ENCODE data around the gene CLIC1. TPM values are rescaled to one million over a fixed set of nuclear protein-coding genes. Genes with fewer than 3 reads are reported as not detected.

The CLIC1 gene
- polyA plus RNA-seq, 1 experiment = 466 TPM

GRCh38 chr6:31761343-31761742 lies 25.0 kb upstream of the CLIC1 start:
- DNase-seq (ENCODE audit: low read depth, low spot score) = no peak
- CTCF ChIA-PET = no interaction called here
- Histone ChIP-seq H3K4me3 (ENCODE audit: low read depth, low read length) (no peak overlapping the region), H3K9me3 (ENCODE audit: control insufficient read depth, insufficient read depth, low read length) (no peaks in the 10 kb centered on the region; the same call in 1 of the 2 replicates), H3K27ac (ENCODE audit: low read depth, low read length) (no peak overlapping the region), H3K27me3 (ENCODE audit: control insufficient read depth, insufficient read depth, low read length) (no peaks in the 10 kb centered on the region)
- TF ChIP-seq CTCF (IDR thresholded peaks at IDR 0.05; ENCODE audit: low read depth, low read length) = no peak
- POLR2A ChIA-PET = no interaction called here

- no peaks in the 10 kb centered on the region for H3K27me3 ChIP-seq (ENCODE audit: control insufficient read depth, insufficient read depth, low read length)
- no peak overlapping the region for H3K27ac ChIP-seq (ENCODE audit: low read depth, low read length)
- no peak for TF ChIP-seq CTCF (IDR thresholded peaks at IDR 0.05; ENCODE audit: low read depth, low read length)
- H3K9me3 ChIP-seq (ENCODE audit: control insufficient read depth, insufficient read depth, low read length) = no peaks in the 10 kb centered on the region
- ChIA-PET CTCF (no interaction called here), POLR2A (no interaction called here)
- no peak for DNase-seq (ENCODE audit: low read depth, low spot score)
- H3K4me3 ChIP-seq (ENCODE audit: low read depth, low read length) = no peak overlapping the region
Observed at GRCh38 chr6:31760790-31761189, 24.5 kb upstream of the CLIC1 start.

GRCh38 chr6:31758281-31758680 lies 22.0 kb upstream of the CLIC1 start:
- Histone ChIP-seq H3K4me3 (ENCODE audit: low read depth, low read length) (no peak overlapping the region), H3K27me3 (ENCODE audit: control insufficient read depth, insufficient read depth, low read length) (no peaks in the 10 kb centered on the region), H3K9me3 (ENCODE audit: control insufficient read depth, insufficient read depth, low read length) (no peaks in the 10 kb centered on the region), H3K27ac (ENCODE audit: low read depth, low read length) (no peak overlapping the region)
- DNase-seq (ENCODE audit: low read depth, low spot score) = no peak
- no peak for TF ChIP-seq CTCF (IDR thresholded peaks at IDR 0.05; ENCODE audit: low read depth, low read length)
- ChIA-PET POLR2A (no interaction called here), CTCF (interaction anchor here (1.7 kb wide), 3 partner anchors 11 to 33 kb away, joined by 4 to 9 read pairs (median 8); no protein-coding TSS in a partner anchor)

GRCh38 chr6:31752739-31753319 lies 16.5 kb upstream of the CLIC1 start:
- H3K27ac ChIP-seq (ENCODE audit: low read depth, low read length) = peak overlapping the region; percentile 21
- POLR2A ChIA-PET = interaction anchor here (0.7 to 1.1 kb wide), 6 partner anchors 13 to 1080 kb away, joined by 3 to 6 read pairs (median 4); partner anchors contain the start of genes C6orf47, CLIC1, DHX16 and MSH5

More at GRCh38 chr6:31752739-31753319, 16.5 kb upstream of the CLIC1 start:
- Histone ChIP-seq H3K4me3 (ENCODE audit: low read depth, low read length) (no peak overlapping the region), H3K9me3 (ENCODE audit: control insufficient read depth, insufficient read depth, low read length) (no peaks in the 10 kb centered on the region), H3K27me3 (ENCODE audit: control insufficient read depth, insufficient read depth, low read length) (no peaks in the 10 kb centered on the region)
- no peak for TF ChIP-seq CTCF (IDR thresholded peaks at IDR 0.05; ENCODE audit: low read depth, low read length)
- CTCF ChIA-PET = interaction anchor here (0.5 to 1.7 kb wide), 4 partner anchors 11 to 96 kb away, joined by 3 to 10 read pairs (median 6); no protein-coding TSS in a partner anchor
- DNase-seq (ENCODE audit: low read depth, low spot score) = no peak
